Mammary epithelial cell (primary cell): Measurements from ENCODE around the gene RASSF6.
"Not testable (repeated sequence)": the region's sequence is repeated elsewhere in the genome, so short reads cannot be mapped to it uniquely, and the experiment has no call there.

Experiments
- CTCF ChIP-seq, 2 donors: IDR thresholded peaks in 1 of 2; conservative IDR thresholded peaks in 1 of 2; 2 replicates each; pipeline ENCODE4 v1.5.1; 2011 to 2012; ENCODE audit warnings: inconsistent platforms in 2 of 2, low read length in 2 of 2, mild to moderate bottlenecking in 2 of 2, control low read depth in 1 of 2, low read depth in 1 of 2; ENCODE audit not compliant: insufficient read depth in 1 of 2; ENCODE audit errors: extremely low read depth in 1 of 2
- EZH2 ChIP-seq: IDR thresholded peaks from 2 replicates; pipeline ENCODE4 v1.6.1; 2012; ENCODE audit warnings: low read length, inconsistent platforms, borderline replicate concordance

GRCh38 chr4:73628834-73629233 is 8.6 kb upstream of the RASSF6 start:
- TF ChIP-seq CTCF (conservative IDR thresholded peaks at IDR 0.05 in 1 of 2, IDR thresholded peaks at IDR 0.05 in 1 of 2; ENCODE audit: extremely low read depth in 1 of 2, insufficient read depth in 1 of 2, low read depth in 1 of 2, low read length in 2 of 2); EZH2: not testable (repeated sequence)
